Liver (tissue), 9 donors: ENCODE results near the gene EVL. TPM values are rescaled to one million over a fixed set of nuclear protein-coding genes. Genes with fewer than 3 reads are reported as not detected.

Source experiments
- DNase-seq: peaks from one replicate; pipeline ENCODE4 v3.0.0-alpha.2; 2017; ENCODE audit warnings: low spot score
- H3K27ac ChIP-seq, 2 donors: one replicate each; pipeline ENCODE4 v1.7.0; 2013; ENCODE audit warnings: inconsistent platforms in 2 of 2, low read length in 2 of 2, control low read depth in 1 of 2, low read depth in 1 of 2, mild to moderate bottlenecking in 1 of 2
- H3K27me3 ChIP-seq, 4 donors: one replicate each; pipeline versions ENCODE4 v1.6.1 to v1.7.0; 2013; ENCODE audit warnings: low read length in 3 of 4, inconsistent platforms in 1 of 4, mild to moderate bottlenecking in 1 of 4, moderate library complexity in 1 of 4; ENCODE audit not compliant: control insufficient read depth in 4 of 4, insufficient read depth in 4 of 4
- H3K36me3 ChIP-seq, 4 donors: one replicate each; pipeline versions ENCODE4 v1.6.1 to v1.7.0; 2013; ENCODE audit warnings: low read length in 3 of 4, mild to moderate bottlenecking in 3 of 4, low read depth in 1 of 4, moderate library complexity in 1 of 4; ENCODE audit not compliant: control insufficient read depth in 4 of 4, insufficient read depth in 3 of 4
- H3K4me1 ChIP-seq, 4 donors: one replicate each; pipeline versions ENCODE4 v1.6.1 to v1.7.0; 2013; ENCODE audit warnings: low read length in 3 of 4, mild to moderate bottlenecking in 3 of 4, moderate library complexity in 1 of 4; ENCODE audit not compliant: control insufficient read depth in 4 of 4, insufficient read depth in 4 of 4
- H3K4me3 ChIP-seq, 3 donors: one replicate each; pipeline versions ENCODE4 v1.6.1 to v1.7.0; 2013; ENCODE audit warnings: low read length in 3 of 3, control low read depth in 1 of 3, low read depth in 1 of 3, mild to moderate bottlenecking in 1 of 3
- H3K9ac ChIP-seq, 2 donors: one replicate each; pipeline ENCODE4 v1.7.0; 2013; ENCODE audit warnings: low read length in 2 of 2, mild to moderate bottlenecking in 2 of 2, moderate library complexity in 2 of 2, control low read depth in 1 of 2, low read depth in 1 of 2
- H3K9me3 ChIP-seq, 4 donors: one replicate each; pipeline versions ENCODE4 v1.6.1 to v1.7.0; 2013; ENCODE audit warnings: low read length in 3 of 4; ENCODE audit not compliant: control insufficient read depth in 4 of 4
- EGR1 ChIP-seq, 2 donors: IDR thresholded peaks; 2 replicates each; pipeline ENCODE4 v1.6.1; 2016 to 2018; ENCODE audit warnings: antibody characterized with exemption in 2 of 2, low read depth in 2 of 2
- FOXA1 ChIP-seq: IDR thresholded peaks from 2 replicates; pipeline ENCODE4 v1.6.1; 2016; ENCODE audit warnings: antibody characterized with exemption
- FOXA2 ChIP-seq: IDR thresholded peaks from 2 replicates; pipeline ENCODE4 v1.6.1; 2016; ENCODE audit warnings: antibody characterized with exemption
- GABPA ChIP-seq, 2 donors: IDR thresholded peaks in 1 of 2; conservative IDR thresholded peaks in 1 of 2; 2 replicates each; pipeline ENCODE4 v1.6.1; 2016; ENCODE audit warnings: antibody characterized with exemption in 2 of 2, mild to moderate bottlenecking in 1 of 2, moderate library complexity in 1 of 2
- HNF4A ChIP-seq, 2 donors: conservative IDR thresholded peaks; 2 replicates each; pipeline ENCODE4 v1.6.1; 2016; ENCODE audit warnings: antibody characterized with exemption in 2 of 2, mild to moderate bottlenecking in 2 of 2
- HNF4G ChIP-seq: IDR thresholded peaks from 2 replicates; pipeline ENCODE4 v1.6.1; 2016; ENCODE audit warnings: antibody characterized with exemption
- JUND ChIP-seq, 2 donors: IDR thresholded peaks; 2 replicates each; pipeline ENCODE4 v1.6.1; 2016; ENCODE audit warnings: antibody characterized with exemption in 2 of 2
- NR2F2 ChIP-seq: IDR thresholded peaks from 2 replicates; pipeline ENCODE4 v1.6.1; 2016; ENCODE audit warnings: antibody characterized with exemption
- RAD21 ChIP-seq, 2 donors: IDR thresholded peaks; 2 replicates each; pipeline ENCODE4 v1.6.1; 2016; ENCODE audit warnings: antibody characterized with exemption in 2 of 2, mild to moderate bottlenecking in 2 of 2
- RXRA ChIP-seq, 2 donors: IDR thresholded peaks; 2 replicates each; pipeline ENCODE4 v1.6.1; 2017 to 2018; ENCODE audit warnings: antibody characterized with exemption in 2 of 2, mild to moderate bottlenecking in 1 of 2
- SP1 ChIP-seq: IDR thresholded peaks from 2 replicates; pipeline ENCODE4 v1.6.1; 2018; ENCODE audit warnings: antibody characterized with exemption, mild to moderate bottlenecking
- TAF1 ChIP-seq: conservative IDR thresholded peaks from 2 replicates; pipeline ENCODE4 v1.6.1; 2016; ENCODE audit warnings: antibody characterized with exemption, mild to moderate bottlenecking
- YY1 ChIP-seq: IDR thresholded peaks from 2 replicates; pipeline ENCODE4 v1.6.1; 2016; ENCODE audit warnings: antibody characterized with exemption, mild to moderate bottlenecking
- WGBS: extraction: QIAGEN DNeasy Blood & Tissue Kit; methylation state at CpG from one replicate; pipeline ENCODE4 v1.1.7; 2013; 5-methylcytosine and 5-hydroxymethylcytosine counted together
- polyA plus RNA-seq, 2 donors: library from polyadenylated mRNA; stranded (reverse) in 1 of 2; unstranded in 1 of 2; fragments of 200-250 nt in 1 of 2; fragments of >200 nt in 1 of 2; fragmentation: Nextera tagmentation in 1 of 2; extraction: Ambion mirVana in 1 of 2; gene quantifications; one replicate each; pipeline versions ENCODE4 v1.2.1 to v1.2.3, GENCODE V29; 2013 to 2015
- total RNA-seq, 2 donors: library from RNA; depleted of rRNA; stranded (reverse); fragments of >200 nt; gene quantifications; one replicate each; pipeline ENCODE4 v1.2.3, GENCODE V29; 2014
- TF ChIP-seq, protein P1 (sequence below): IDR thresholded peaks from 2 replicates; pipeline ENCODE4 v1.6.1; 2016; ENCODE audit warnings: antibody characterized with exemption
- TF ChIP-seq, protein P2 (sequence below): IDR thresholded peaks from 2 replicates; pipeline ENCODE4 v1.6.1; 2016; ENCODE audit warnings: antibody characterized with exemption
- TF ChIP-seq, protein P3 (sequence below): fragments of 150-350 bp; IDR thresholded peaks from 2 replicates; pipeline ENCODE4 v1.5.1; 2017; ENCODE audit warnings: improper control_type of control experiment, low read depth, low read length; ENCODE audit not compliant: missing input control
- TF ChIP-seq, protein P4 (sequence below): IDR thresholded peaks from 2 replicates; pipeline ENCODE4 v1.6.1; 2016; ENCODE audit warnings: antibody characterized with exemption
- TF ChIP-seq, protein P5 (sequence below): IDR thresholded peaks from 2 replicates; pipeline ENCODE4 v1.6.1; 2016; ENCODE audit warnings: antibody characterized with exemption, mild to moderate bottlenecking
- donor health status: healthy.
- donor health status: healthy.
- donor health status: healthy.
- donor health status: healthy.
- donor health status: healthy.

The EVL gene
- total and polyA plus RNA-seq, 4 donors, result 11.3 to 85.9 (median 33.9) TPM

DNA sequence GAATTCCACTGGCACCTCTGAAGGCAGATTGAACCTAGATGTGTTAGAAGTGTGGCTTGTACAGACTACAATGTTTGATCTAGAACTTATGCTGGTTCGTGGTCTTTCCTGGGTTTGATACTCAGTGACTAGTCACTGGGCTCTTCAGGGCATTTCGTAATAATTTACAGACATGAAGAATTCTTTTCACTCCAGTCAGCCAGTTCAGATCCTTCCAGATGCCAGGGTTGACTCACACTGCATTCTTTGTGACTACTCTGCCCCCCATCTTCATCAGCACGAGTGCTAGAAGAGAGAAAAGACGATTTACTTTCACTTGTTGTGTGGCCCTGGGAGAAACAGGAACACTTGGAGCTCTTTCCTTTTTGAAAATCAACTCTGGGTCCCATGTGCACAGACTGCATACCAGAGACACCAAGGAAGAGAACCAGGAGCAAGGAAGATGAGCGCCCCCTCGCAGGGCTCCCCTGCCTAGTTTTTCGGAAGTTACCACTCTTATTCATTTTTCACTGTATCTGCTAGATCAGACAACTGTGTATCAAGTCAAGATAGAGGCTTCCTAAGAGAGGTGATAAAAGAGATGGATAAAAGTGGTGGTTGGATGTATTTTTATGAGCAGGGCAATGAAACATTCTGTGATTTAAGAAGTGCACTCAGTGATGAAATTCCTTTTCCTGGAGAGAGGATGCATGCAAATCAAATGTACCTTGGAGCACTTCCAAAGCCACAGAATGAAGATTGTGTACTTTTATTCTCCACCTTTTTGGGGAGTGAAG lies 33.5 kb upstream of the EVL start:
- DNase-seq, result no peak
- H3K4me3 ChIP-seq, result no peak overlapping the region
- H3K9me3 ChIP-seq, result no peaks in the 10 kb centered on the region
- H3K36me3 ChIP-seq, result no peaks in the 10 kb centered on the region
- H3K27me3 ChIP-seq, result no peaks in the 10 kb centered on the region
- H3K4me1 ChIP-seq, result peaks cover 5 to 18% (median 14%) of the 10 kb centered on the region in 4 donors
- H3K27ac ChIP-seq, result peak overlapping the region in 1 of 2 donors; percentile 35
- WGBS, result 84% methylated on average over 7 of the region's 7 CpGs
- no peak overlapping the region for H3K9ac ChIP-seq
- no peak for TF ChIP-seq RXRA (IDR thresholded peaks at IDR 0.05)
- TF ChIP-seq, protein P1, sequence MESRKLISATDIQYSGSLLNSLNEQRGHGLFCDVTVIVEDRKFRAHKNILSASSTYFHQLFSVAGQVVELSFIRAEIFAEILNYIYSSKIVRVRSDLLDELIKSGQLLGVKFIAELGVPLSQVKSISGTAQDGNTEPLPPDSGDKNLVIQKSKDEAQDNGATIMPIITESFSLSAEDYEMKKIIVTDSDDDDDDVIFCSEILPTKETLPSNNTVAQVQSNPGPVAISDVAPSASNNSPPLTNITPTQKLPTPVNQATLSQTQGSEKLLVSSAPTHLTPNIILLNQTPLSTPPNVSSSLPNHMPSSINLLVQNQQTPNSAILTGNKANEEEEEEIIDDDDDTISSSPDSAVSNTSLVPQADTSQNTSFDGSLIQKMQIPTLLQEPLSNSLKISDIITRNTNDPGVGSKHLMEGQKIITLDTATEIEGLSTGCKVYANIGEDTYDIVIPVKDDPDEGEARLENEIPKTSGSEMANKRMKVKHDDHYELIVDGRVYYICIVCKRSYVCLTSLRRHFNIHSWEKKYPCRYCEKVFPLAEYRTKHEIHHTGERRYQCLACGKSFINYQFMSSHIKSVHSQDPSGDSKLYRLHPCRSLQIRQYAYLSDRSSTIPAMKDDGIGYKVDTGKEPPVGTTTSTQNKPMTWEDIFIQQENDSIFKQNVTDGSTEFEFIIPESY, result no peak
- TF ChIP-seq GABPA (IDR thresholded peaks at IDR 0.05 in 1 of 2, conservative IDR thresholded peaks at IDR 0.05 in 1 of 2), result no peak
- no peak for TF ChIP-seq HNF4G
- TF ChIP-seq, protein P2, sequence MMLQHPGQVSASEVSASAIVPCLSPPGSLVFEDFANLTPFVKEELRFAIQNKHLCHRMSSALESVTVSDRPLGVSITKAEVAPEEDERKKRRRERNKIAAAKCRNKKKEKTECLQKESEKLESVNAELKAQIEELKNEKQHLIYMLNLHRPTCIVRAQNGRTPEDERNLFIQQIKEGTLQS, result no peak
- TF ChIP-seq TAF1, result no peak
- TF ChIP-seq, protein P3, sequence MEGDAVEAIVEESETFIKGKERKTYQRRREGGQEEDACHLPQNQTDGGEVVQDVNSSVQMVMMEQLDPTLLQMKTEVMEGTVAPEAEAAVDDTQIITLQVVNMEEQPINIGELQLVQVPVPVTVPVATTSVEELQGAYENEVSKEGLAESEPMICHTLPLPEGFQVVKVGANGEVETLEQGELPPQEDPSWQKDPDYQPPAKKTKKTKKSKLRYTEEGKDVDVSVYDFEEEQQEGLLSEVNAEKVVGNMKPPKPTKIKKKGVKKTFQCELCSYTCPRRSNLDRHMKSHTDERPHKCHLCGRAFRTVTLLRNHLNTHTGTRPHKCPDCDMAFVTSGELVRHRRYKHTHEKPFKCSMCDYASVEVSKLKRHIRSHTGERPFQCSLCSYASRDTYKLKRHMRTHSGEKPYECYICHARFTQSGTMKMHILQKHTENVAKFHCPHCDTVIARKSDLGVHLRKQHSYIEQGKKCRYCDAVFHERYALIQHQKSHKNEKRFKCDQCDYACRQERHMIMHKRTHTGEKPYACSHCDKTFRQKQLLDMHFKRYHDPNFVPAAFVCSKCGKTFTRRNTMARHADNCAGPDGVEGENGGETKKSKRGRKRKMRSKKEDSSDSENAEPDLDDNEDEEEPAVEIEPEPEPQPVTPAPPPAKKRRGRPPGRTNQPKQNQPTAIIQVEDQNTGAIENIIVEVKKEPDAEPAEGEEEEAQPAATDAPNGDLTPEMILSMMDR, result no peak
- TF ChIP-seq YY1, result no peak
- TF ChIP-seq, protein P4, sequence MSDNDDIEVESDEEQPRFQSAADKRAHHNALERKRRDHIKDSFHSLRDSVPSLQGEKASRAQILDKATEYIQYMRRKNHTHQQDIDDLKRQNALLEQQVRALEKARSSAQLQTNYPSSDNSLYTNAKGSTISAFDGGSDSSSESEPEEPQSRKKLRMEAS, result no peak
- TF ChIP-seq JUND (IDR thresholded peaks at IDR 0.05), result no peak
- TF ChIP-seq FOXA1, result no peak
- no peak for TF ChIP-seq HNF4A (conservative IDR thresholded peaks at IDR 0.05)
- TF ChIP-seq RAD21 (IDR thresholded peaks at IDR 0.05), result no peak
- no peak for TF ChIP-seq SP1
- TF ChIP-seq NR2F2, result no peak
- TF ChIP-seq FOXA2, result no peak
- TF ChIP-seq EGR1 (IDR thresholded peaks at IDR 0.05; ENCODE audit: low read depth in 2 of 2), result no peak
- TF ChIP-seq, protein P5, sequence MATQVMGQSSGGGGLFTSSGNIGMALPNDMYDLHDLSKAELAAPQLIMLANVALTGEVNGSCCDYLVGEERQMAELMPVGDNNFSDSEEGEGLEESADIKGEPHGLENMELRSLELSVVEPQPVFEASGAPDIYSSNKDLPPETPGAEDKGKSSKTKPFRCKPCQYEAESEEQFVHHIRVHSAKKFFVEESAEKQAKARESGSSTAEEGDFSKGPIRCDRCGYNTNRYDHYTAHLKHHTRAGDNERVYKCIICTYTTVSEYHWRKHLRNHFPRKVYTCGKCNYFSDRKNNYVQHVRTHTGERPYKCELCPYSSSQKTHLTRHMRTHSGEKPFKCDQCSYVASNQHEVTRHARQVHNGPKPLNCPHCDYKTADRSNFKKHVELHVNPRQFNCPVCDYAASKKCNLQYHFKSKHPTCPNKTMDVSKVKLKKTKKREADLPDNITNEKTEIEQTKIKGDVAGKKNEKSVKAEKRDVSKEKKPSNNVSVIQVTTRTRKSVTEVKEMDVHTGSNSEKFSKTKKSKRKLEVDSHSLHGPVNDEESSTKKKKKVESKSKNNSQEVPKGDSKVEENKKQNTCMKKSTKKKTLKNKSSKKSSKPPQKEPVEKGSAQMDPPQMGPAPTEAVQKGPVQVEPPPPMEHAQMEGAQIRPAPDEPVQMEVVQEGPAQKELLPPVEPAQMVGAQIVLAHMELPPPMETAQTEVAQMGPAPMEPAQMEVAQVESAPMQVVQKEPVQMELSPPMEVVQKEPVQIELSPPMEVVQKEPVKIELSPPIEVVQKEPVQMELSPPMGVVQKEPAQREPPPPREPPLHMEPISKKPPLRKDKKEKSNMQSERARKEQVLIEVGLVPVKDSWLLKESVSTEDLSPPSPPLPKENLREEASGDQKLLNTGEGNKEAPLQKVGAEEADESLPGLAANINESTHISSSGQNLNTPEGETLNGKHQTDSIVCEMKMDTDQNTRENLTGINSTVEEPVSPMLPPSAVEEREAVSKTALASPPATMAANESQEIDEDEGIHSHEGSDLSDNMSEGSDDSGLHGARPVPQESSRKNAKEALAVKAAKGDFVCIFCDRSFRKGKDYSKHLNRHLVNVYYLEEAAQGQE, result no peak
